HepG2 (cell line): ENCODE data around the gene MSI2. TPM values are rescaled to one million over a fixed set of nuclear protein-coding genes. Genes with fewer than 3 reads are reported as not detected.

Experiments
- CREM ChIP-seq, 2 experiments: sonication (generic) in 1 of 2; formaldehyde crosslinking in 1 of 2; IDR thresholded peaks; 2 replicates each; pipeline versions ENCODE4 v1.4.0 to v1.6.1; 2016 to 2020; ENCODE audit warnings: antibody characterized with exemption in 1 of 2, mild to moderate bottlenecking in 1 of 2, missing genetic modification reagents in 1 of 2
- EP300 ChIP-seq, 3 experiments: sonication (generic) in 1 of 3; formaldehyde crosslinking in 1 of 3; IDR thresholded peaks; 2 replicates each; pipeline versions ENCODE4 v1.5.1 to v1.6.1; 2011 to 2020; ENCODE audit warnings: low read depth in 2 of 3, low read length in 2 of 3, borderline replicate concordance in 1 of 3, improper control_type of control experiment in 1 of 3, mild to moderate bottlenecking in 1 of 3, missing genetic modification reagents in 1 of 3, moderate library complexity in 1 of 3
- KDM3A ChIP-seq: IDR thresholded peaks from 2 replicates; pipeline ENCODE4 v1.6.1; 2018; ENCODE audit warnings: low read depth, missing compliant biosample characterization
- KMT2A ChIP-seq: sonication (generic); formaldehyde crosslinking; IDR thresholded peaks from 2 replicates; pipeline ENCODE4 v1.4.0; 2020; ENCODE audit warnings: missing genetic modification reagents
- NFE2 ChIP-seq: sonication (generic); formaldehyde crosslinking; IDR thresholded peaks from 2 replicates; pipeline ENCODE4 v1.4.0; 2020; ENCODE audit warnings: missing genetic modification reagents
- ZNF224 ChIP-seq: sonication (generic); formaldehyde crosslinking; IDR thresholded peaks from 2 replicates; pipeline ENCODE4 v1.5.0; 2020; ENCODE audit warnings: mild to moderate bottlenecking, missing genetic modification reagents
- ZNF430 ChIP-seq: sonication (generic); formaldehyde crosslinking; IDR thresholded peaks from 2 replicates; pipeline ENCODE4 v1.9.0; 2021; ENCODE audit warnings: mild to moderate bottlenecking, missing genetic modification reagents
- ZNF589 ChIP-seq: sonication (generic); formaldehyde crosslinking; conservative IDR thresholded peaks from 2 replicates; pipeline ENCODE4 v1.8.0; 2022; ENCODE audit warnings: mild to moderate bottlenecking, moderate library complexity, missing genetic modification reagents
- ZNF768 ChIP-seq: sonication (generic); formaldehyde crosslinking; IDR thresholded peaks from 2 replicates; pipeline ENCODE4 v1.4.0; 2020; ENCODE audit warnings: missing genetic modification reagents
- ZNF775 ChIP-seq: sonication (generic); formaldehyde crosslinking; IDR thresholded peaks from 2 replicates; pipeline ENCODE4 v1.4.0; 2020; ENCODE audit warnings: missing genetic modification reagents, mild to moderate bottlenecking, moderate library complexity, borderline replicate concordance
- polyA plus RNA-seq, 8 experiments: library from polyadenylated mRNA; depleted of rRNA in 3 of 8; stranded (reverse) in 7 of 8; unstranded in 1 of 8; fragments of >200 nt; fragmentation: Illumina TruSeq in 4 of 8; extraction: Trizol in 4 of 8; gene quantifications; 2 replicates each; pipeline versions ENCODE4 v1.2.1 to v1.2.3, GENCODE V29; 2011 to 2016; ENCODE audit warnings: low read depth in 4 of 8, missing spikeins in 1 of 8, mixed read lengths in 1 of 8; ENCODE audit not compliant: insufficient read depth in 1 of 8
- total RNA-seq, 5 experiments: library from RNA; depleted of rRNA; stranded (reverse); fragments of >200 nt; fragmentation: Illumina TruSeq; extraction: Trizol; gene quantifications; 2 replicates each; pipeline ENCODE4 v1.2.3, GENCODE V29; 2016; ENCODE audit warnings: low read depth in 1 of 5
- TF ChIP-seq, protein P1 (sequence below): sonication (generic); formaldehyde crosslinking; IDR thresholded peaks from one replicate; pipeline ENCODE4 v1.5.1; 2020; ENCODE audit warnings: mild to moderate bottlenecking, missing genetic modification reagents; ENCODE audit errors: not compliant biosample characterization
- TF ChIP-seq, protein P2 (sequence below): sonication (generic); formaldehyde crosslinking; IDR thresholded peaks from 2 replicates; pipeline ENCODE4 v1.4.0; 2020; ENCODE audit warnings: missing genetic modification reagents, borderline replicate concordance

The MSI2 gene
- total and polyA plus RNA-seq, 2 of the 13 experiments (the other 11 are each of a cell fraction or from before 2014, with no cell fraction given): 77.5 to 78.4 TPM

DNA sequence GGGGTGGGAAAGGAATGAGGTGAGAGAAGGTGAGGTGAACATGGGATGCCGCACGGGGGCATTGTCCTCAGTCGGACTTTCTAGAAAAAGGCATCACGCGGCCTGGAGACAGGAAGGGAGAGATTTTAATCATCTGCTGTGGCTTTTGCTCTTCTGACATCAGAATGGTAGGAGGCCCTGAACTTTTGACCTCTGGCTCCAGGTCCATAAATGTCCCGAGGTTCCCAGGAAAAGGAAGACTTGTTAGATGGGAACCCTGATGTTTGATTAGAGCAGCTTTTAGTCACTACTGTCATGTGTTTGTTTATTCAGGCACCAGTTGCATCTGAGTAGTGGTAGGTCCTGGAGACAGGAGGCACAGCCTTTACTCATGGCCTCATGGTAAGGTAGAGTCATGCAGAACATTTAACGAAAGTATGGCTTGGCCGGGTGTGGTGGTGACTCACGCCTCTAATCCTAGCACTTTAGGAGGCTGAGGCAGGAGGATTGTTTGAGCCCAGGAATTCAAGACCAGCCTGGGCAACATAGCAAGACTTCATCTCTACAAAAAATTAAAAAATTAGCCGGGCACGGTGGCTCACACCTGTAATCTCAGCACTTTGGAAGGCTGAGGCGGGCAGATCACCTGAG, 203.1 kb downstream of the MSI2 start (continued):
- TF ChIP-seq, protein P1, sequence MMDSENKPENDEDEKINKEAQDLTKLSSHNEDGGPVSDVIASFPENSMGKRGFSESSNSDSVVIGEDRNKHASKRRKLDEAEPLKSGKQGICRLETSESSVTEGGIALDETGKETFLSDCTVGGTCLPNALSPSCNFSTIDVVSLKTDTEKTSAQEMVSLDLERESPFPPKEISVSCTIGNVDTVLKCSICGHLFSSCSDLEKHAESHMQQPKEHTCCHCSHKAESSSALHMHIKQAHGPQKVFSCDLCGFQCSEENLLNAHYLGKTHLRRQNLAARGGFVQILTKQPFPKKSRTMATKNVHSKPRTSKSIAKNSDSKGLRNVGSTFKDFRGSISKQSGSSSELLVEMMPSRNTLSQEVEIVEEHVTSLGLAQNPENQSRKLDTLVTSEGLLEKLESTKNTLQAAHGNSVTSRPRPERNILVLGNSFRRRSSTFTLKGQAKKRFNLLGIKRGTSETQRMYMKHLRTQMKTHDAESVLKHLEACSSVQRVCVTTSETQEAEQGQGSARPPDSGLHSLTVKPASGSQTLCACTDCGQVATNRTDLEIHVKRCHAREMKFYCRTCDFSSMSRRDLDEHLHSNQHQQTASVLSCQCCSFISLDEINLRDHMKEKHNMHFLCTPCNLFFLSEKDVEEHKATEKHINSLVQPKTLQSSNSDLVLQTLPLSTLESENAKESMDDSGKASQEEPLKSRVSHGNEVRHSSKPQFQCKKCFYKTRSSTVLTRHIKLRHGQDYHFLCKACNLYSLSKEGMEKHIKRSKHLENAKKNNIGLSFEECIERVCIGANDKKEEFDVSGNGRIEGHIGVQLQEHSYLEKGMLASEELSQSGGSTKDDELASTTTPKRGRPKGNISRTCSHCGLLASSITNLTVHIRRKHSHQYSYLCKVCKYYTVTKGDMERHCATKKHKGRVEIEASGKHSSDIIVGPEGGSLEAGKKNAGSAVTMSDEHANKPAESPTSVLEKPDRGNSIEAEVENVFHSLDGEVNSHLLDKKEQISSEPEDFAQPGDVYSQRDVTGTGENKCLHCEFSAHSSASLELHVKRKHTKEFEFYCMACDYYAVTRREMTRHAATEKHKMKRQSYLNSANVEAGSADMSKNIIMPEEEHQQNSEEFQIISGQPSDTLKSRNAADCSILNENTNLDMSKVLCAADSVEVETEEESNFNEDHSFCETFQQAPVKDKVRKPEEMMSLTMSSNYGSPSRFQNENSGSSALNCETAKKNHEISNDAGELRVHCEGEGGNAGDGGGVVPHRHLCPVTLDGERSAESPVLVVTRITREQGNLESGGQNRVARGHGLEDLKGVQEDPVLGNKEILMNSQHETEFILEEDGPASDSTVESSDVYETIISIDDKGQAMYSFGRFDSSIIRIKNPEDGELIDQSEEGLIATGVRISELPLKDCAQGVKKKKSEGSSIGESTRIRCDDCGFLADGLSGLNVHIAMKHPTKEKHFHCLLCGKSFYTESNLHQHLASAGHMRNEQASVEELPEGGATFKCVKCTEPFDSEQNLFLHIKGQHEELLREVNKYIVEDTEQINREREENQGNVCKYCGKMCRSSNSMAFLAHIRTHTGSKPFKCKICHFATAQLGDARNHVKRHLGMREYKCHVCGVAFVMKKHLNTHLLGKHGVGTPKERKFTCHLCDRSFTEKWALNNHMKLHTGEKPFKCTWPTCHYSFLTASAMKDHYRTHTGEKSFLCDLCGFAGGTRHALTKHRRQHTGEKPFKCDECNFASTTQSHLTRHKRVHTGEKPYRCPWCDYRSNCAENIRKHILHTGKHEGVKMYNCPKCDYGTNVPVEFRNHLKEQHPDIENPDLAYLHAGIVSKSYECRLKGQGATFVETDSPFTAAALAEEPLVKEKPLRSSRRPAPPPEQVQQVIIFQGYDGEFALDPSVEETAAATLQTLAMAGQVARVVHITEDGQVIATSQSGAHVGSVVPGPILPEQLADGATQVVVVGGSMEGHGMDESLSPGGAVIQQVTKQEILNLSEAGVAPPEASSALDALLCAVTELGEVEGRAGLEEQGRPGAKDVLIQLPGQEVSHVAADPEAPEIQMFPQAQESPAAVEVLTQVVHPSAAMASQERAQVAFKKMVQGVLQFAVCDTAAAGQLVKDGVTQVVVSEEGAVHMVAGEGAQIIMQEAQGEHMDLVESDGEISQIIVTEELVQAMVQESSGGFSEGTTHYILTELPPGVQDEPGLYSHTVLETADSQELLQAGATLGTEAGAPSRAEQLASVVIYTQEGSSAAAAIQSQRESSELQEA (CRISPR knock-in tag): no peak
- TF ChIP-seq, protein P2, sequence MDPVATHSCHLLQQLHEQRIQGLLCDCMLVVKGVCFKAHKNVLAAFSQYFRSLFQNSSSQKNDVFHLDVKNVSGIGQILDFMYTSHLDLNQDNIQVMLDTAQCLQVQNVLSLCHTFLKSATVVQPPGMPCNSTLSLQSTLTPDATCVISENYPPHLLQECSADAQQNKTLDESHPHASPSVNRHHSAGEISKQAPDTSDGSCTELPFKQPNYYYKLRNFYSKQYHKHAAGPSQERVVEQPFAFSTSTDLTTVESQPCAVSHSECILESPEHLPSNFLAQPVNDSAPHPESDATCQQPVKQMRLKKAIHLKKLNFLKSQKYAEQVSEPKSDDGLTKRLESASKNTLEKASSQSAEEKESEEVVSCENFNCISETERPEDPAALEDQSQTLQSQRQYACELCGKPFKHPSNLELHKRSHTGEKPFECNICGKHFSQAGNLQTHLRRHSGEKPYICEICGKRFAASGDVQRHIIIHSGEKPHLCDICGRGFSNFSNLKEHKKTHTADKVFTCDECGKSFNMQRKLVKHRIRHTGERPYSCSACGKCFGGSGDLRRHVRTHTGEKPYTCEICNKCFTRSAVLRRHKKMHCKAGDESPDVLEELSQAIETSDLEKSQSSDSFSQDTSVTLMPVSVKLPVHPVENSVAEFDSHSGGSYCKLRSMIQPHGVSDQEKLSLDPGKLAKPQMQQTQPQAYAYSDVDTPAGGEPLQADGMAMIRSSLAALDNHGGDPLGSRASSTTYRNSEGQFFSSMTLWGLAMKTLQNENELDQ (CRISPR knock-in tag): no peak
- TF ChIP-seq CREM (IDR thresholded peaks at IDR 0.05) (peak; percentile 81), CREM (CRISPR knock-in tag; IDR thresholded peaks at IDR 0.05) (no peak), NFE2 (CRISPR knock-in tag) (no peak), ZNF589 (no peak; the same call in 1 of the 2 replicates), ZNF430 (CRISPR knock-in tag) (peak; percentile 79; the same call in 1 of the 2 replicates), ZNF768 (no peak), ZNF224 (peak; percentile 86; the same call in 1 of the 2 replicates), ZNF775 (no peak), EP300 (IDR thresholded peaks at IDR 0.05; ENCODE audit: low read depth in 2 of 2, low read length in 2 of 2) (peak; percentile 64 to 92), EP300 (CRISPR knock-in tag; IDR thresholded peaks at IDR 0.05; ENCODE audit: borderline replicate concordance) (peak; percentile 81), KDM3A (CRISPR knock-in tag) (peak; percentile 8; the same call in 1 of the 2 replicates), KMT2A (CRISPR knock-in tag) (no peak)
